H9 (cell line): ENCODE measurements around the gene TSPAN3. TPM values are rescaled to one million over a fixed set of nuclear protein-coding genes. Genes with fewer than 3 reads are reported as not detected.
A peak's percentile ranks its signal among the peaks of the same experiment; 100 is the strongest.

Source experiments
- DNase-seq: peaks from one replicate; pipeline ENCODE4 v3.0.0-alpha.2; 2017
- H2AFZ ChIP-seq: one replicate; pipeline ENCODE4 v1.6.1; 2013; ENCODE audit warnings: mild to moderate bottlenecking, low read length, control low read depth, moderate library complexity
- H2AK5ac ChIP-seq: 2 replicates; pipeline ENCODE4 v1.6.1; 2013; ENCODE audit warnings: low read length, control low read depth, mixed read lengths; ENCODE audit not compliant: insufficient read length
- H2BK120ac ChIP-seq: one replicate; pipeline ENCODE4 v1.6.1; 2013; ENCODE audit warnings: low read depth, mild to moderate bottlenecking, low read length, control low read depth, inconsistent platforms; ENCODE audit not compliant: poor library complexity, severe bottlenecking
- H2BK12ac ChIP-seq: 2 replicates; pipeline ENCODE4 v1.6.1; 2013; ENCODE audit warnings: low read length, control low read depth, mixed read lengths, low read depth; ENCODE audit not compliant: insufficient read length
- H2BK15ac ChIP-seq: 2 replicates; pipeline ENCODE4 v1.6.1; 2013; ENCODE audit warnings: low read depth, low read length, control low read depth
- H2BK20ac ChIP-seq: one replicate; pipeline ENCODE4 v1.6.1; 2013; ENCODE audit warnings: low read depth, mild to moderate bottlenecking, low read length, control low read depth, inconsistent platforms; ENCODE audit not compliant: poor library complexity, severe bottlenecking
- H2BK5ac ChIP-seq: 2 replicates; pipeline ENCODE4 v1.6.1; 2013; ENCODE audit warnings: low read length, control low read depth, mixed read lengths; ENCODE audit not compliant: insufficient read length
- H3K14ac ChIP-seq: 2 replicates; pipeline ENCODE4 v1.6.1; 2013; ENCODE audit warnings: low read length, control low read depth; ENCODE audit not compliant: insufficient read depth
- H3K18ac ChIP-seq: 2 replicates; pipeline ENCODE4 v1.6.1; 2013; ENCODE audit warnings: low read depth, mild to moderate bottlenecking, mixed read lengths, low read length, control low read depth; ENCODE audit not compliant: insufficient read length
- H3K23ac ChIP-seq: 2 replicates; pipeline ENCODE4 v1.6.1; 2013; ENCODE audit warnings: low read length, control low read depth, mixed read lengths, low read depth; ENCODE audit not compliant: insufficient read length
- H3K23me2 ChIP-seq: 2 replicates; pipeline ENCODE4 v1.6.1; 2013; ENCODE audit warnings: low read depth, mild to moderate bottlenecking, mixed read lengths, low read length, control low read depth; ENCODE audit not compliant: insufficient read length, poor library complexity, severe bottlenecking
- H3K27ac ChIP-seq: 2 replicates; pipeline ENCODE4 v1.5.1; 2013; ENCODE audit warnings: low read length, control low read depth, mixed read lengths, low read depth; ENCODE audit not compliant: insufficient read length
- H3K27me3 ChIP-seq: 2 replicates; pipeline ENCODE4 v1.6.1; 2013; ENCODE audit warnings: low read length, control low read depth, inconsistent platforms; ENCODE audit not compliant: insufficient read depth
- H3K4ac ChIP-seq: 2 replicates; pipeline ENCODE4 v1.6.1; 2013; ENCODE audit warnings: low read depth, mild to moderate bottlenecking, control low read depth, inconsistent platforms, low read length, moderate library complexity
- H3K4me1 ChIP-seq: 2 replicates; pipeline ENCODE4 v1.6.1; 2013; ENCODE audit warnings: low read length, control low read depth, inconsistent platforms; ENCODE audit not compliant: insufficient read depth
- H3K4me2 ChIP-seq: 2 replicates; pipeline ENCODE4 v1.6.1; 2013; ENCODE audit warnings: low read length, control low read depth, mixed read lengths; ENCODE audit not compliant: insufficient read length, insufficient read depth
- H3K56ac ChIP-seq: 2 replicates; pipeline ENCODE4 v1.6.1; 2013; ENCODE audit warnings: low read depth, mild to moderate bottlenecking, mixed read lengths, low read length, control low read depth; ENCODE audit not compliant: insufficient read length
- H3K79me1 ChIP-seq: 2 replicates; pipeline ENCODE4 v1.6.1; 2013; ENCODE audit warnings: low read depth, mild to moderate bottlenecking, moderate library complexity, low read length, control low read depth, inconsistent platforms; ENCODE audit not compliant: insufficient read depth, poor library complexity, severe bottlenecking
- H3K79me2 ChIP-seq: 2 replicates; pipeline ENCODE4 v1.6.1; 2013; ENCODE audit warnings: low read length, control low read depth, inconsistent platforms; ENCODE audit not compliant: insufficient read depth
- H3K9ac ChIP-seq: 2 replicates; pipeline ENCODE4 v1.6.1; 2013; ENCODE audit warnings: low read length, control low read depth, mixed read lengths; ENCODE audit not compliant: insufficient read length; ENCODE audit errors: extremely low read depth
- H3K9me3 ChIP-seq: one replicate; pipeline ENCODE4 v1.6.1; 2013; ENCODE audit warnings: low read depth, low read length, inconsistent platforms; ENCODE audit not compliant: control insufficient read depth
- H3T11ph ChIP-seq: one replicate; pipeline ENCODE4 v1.6.1; 2013; ENCODE audit warnings: mild to moderate bottlenecking, low read length, control low read depth, inconsistent platforms
- H4K20me1 ChIP-seq: one replicate; pipeline ENCODE4 v1.6.1; 2013; ENCODE audit not compliant: control insufficient read depth, insufficient read length, insufficient read depth
- H4K5ac ChIP-seq: 2 replicates; pipeline ENCODE4 v1.6.1; 2013; ENCODE audit warnings: low read depth, mild to moderate bottlenecking, mixed read lengths, low read length, control low read depth; ENCODE audit not compliant: insufficient read length
- H4K8ac ChIP-seq: replicated peaks from 2 replicates; pipeline ENCODE4 v1.6.1; 2013; ENCODE audit warnings: low read length, control low read depth, mixed read lengths, low read depth; ENCODE audit not compliant: insufficient read length
- H4K91ac ChIP-seq: 2 replicates; pipeline ENCODE4 v1.6.1; 2013; ENCODE audit warnings: low read depth, mild to moderate bottlenecking, moderate library complexity, mixed read lengths, low read length, control low read depth; ENCODE audit not compliant: insufficient read length
- H3K27ac Mint-ChIP-seq, 3 experiments: 2 replicates in 2 of 3; 3 replicates in 1 of 3; pipeline ENCODE4 v1.8.0; 2020 to 2021; ENCODE audit warnings: mixed read lengths in 3 of 3, mild to moderate bottlenecking in 1 of 3, moderate library complexity in 1 of 3
- H3K27me3 Mint-ChIP-seq: 2 replicates; pipeline ENCODE4 v1.8.0; 2021; ENCODE audit warnings: low read depth, mild to moderate bottlenecking, moderate library complexity, mixed read lengths
- H3K36me3 Mint-ChIP-seq, 3 experiments: 2 replicates in 2 of 3; 3 replicates in 1 of 3; pipeline ENCODE4 v1.8.0; 2020 to 2021; ENCODE audit warnings: low read depth in 3 of 3, mixed read lengths in 3 of 3; ENCODE audit not compliant: insufficient read depth in 1 of 3
- H3K4me1 Mint-ChIP-seq, 2 experiments: 2 replicates each; pipeline ENCODE4 v1.8.0; 2020; ENCODE audit warnings: mixed read lengths in 2 of 2
- H3K4me3 Mint-ChIP-seq, 2 experiments: 2 replicates in 1 of 2; 3 replicates in 1 of 2; pipeline ENCODE4 v1.8.0; 2020 to 2021; ENCODE audit warnings: mild to moderate bottlenecking in 2 of 2, mixed read lengths in 2 of 2, moderate library complexity in 1 of 2
- H3K9me3 Mint-ChIP-seq, 2 experiments: 2 replicates in 1 of 2; 3 replicates in 1 of 2; pipeline ENCODE4 v1.8.0; 2020; ENCODE audit warnings: mild to moderate bottlenecking in 2 of 2, mixed read lengths in 2 of 2, moderate library complexity in 1 of 2
- WGBS: extraction: QIAGEN DNeasy Blood & Tissue Kit; methylation state at CpG from one replicate; pipeline ENCODE4 v1.1.7; 2013; ENCODE audit warnings: missing lambda C conversion rate, low lambda C conversion rate, mixed read lengths; ENCODE audit not compliant: insufficient read length; ENCODE audit errors: extremely low coverage; 5-methylcytosine and 5-hydroxymethylcytosine counted together
- total RNA-seq: library from RNA; stranded (reverse); gene quantifications from 2 replicates; pipeline ENCODE4 v1.2.1, GENCODE V29; 2021
- TF ChIP-seq, protein P1 (sequence below): fragments of 200-600 bp; sonication (generic); conservative IDR thresholded peaks from 3 replicates; pipeline ENCODE4 v1.8.0; 2021; ENCODE audit warnings: antibody characterized with exemption, mild to moderate bottlenecking

The TSPAN3 gene
- total RNA-seq, 1 experiment from 2014 or later = 117 TPM

DNA sequence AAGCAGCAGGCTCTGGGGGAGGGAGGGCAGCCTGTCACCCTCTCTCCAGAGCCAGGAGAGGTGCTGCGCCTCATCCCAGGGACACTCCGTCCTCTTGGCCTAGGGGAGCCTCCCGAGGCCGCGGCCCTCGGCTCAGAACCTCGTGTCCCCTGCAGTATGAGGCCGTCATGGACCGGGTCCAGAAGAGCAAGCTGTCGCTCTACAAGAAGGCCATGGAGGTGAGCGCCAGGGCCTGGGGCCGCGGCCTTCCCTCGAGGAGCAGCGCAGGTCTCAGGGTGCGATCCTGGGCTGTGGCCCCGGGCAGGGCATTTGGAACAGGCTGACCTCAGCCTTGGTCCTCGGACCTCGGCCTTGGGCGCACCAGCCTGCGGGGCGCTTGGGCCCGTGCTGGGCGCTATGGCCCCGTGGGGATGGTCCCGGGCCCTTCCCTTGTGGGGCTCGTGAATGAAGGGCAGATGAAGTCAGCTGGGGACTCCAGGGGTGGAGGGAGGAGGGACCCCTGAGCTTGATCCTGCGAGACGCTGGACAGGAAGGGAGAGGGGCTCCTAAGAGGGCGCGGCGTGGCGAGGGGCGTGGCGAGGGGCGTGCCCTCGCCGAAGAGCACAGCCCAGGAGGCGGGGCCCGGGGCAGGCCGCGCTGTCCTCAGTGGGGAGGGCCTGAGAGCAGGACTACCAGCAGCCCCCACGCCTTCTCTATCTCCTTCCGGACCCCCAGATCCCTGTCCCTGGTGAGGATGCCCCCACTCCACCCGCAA, 43.0 kb downstream of the TSPAN3 start:
- Histone ChIP-seq H2BK5ac (no peak overlapping the region), H4K5ac (no peak overlapping the region), H2BK20ac (no peak overlapping the region), H3K27me3 (no peaks in the 10 kb centered on the region), H4K20me1 (no peaks in the 10 kb centered on the region), H3K18ac (no peak overlapping the region), H3T11ph (no peak overlapping the region), H2BK120ac (no peak overlapping the region), H2BK15ac (no peak overlapping the region), H3K14ac (no peak overlapping the region), H3K9ac (no peak overlapping the region), H3K27ac (no peak overlapping the region), H3K79me2 (no peaks in the 10 kb centered on the region), H3K9me3 (no peaks in the 10 kb centered on the region), H2AFZ (no peak overlapping the region), H3K4me1 (no peaks in the 10 kb centered on the region), H2AK5ac (no peak overlapping the region), H3K23ac (no peak overlapping the region), H3K56ac (no peak overlapping the region), H4K8ac (no peak overlapping the region), H3K79me1 (no peaks in the 10 kb centered on the region), H2BK12ac (no peak overlapping the region), H3K4ac (no peak overlapping the region), H3K23me2 (no peaks in the 10 kb centered on the region), H3K4me2 (peak overlapping the region; percentile 23), H4K91ac (no peak overlapping the region)
- TF ChIP-seq, protein P1, sequence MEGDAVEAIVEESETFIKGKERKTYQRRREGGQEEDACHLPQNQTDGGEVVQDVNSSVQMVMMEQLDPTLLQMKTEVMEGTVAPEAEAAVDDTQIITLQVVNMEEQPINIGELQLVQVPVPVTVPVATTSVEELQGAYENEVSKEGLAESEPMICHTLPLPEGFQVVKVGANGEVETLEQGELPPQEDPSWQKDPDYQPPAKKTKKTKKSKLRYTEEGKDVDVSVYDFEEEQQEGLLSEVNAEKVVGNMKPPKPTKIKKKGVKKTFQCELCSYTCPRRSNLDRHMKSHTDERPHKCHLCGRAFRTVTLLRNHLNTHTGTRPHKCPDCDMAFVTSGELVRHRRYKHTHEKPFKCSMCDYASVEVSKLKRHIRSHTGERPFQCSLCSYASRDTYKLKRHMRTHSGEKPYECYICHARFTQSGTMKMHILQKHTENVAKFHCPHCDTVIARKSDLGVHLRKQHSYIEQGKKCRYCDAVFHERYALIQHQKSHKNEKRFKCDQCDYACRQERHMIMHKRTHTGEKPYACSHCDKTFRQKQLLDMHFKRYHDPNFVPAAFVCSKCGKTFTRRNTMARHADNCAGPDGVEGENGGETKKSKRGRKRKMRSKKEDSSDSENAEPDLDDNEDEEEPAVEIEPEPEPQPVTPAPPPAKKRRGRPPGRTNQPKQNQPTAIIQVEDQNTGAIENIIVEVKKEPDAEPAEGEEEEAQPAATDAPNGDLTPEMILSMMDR = no peak
- Mint-ChIP-seq H3K27ac (no peak overlapping the region), H3K27me3 (peaks cover 9% of the 10 kb centered on the region), H3K4me1 (peaks cover 2 to 22% of the 10 kb centered on the region in 2 experiments; a peak in 3 of 4 replicates), H3K36me3 (no peaks in the 10 kb centered on the region; a peak in 1 of 7 replicates), H3K4me3 (peak overlapping the region; percentile 46 to 49; a peak in 3 of 5 replicates), H3K9me3 (no peaks in the 10 kb centered on the region)
- peak; percentile 75 for DNase-seq
- no CpG with 5 or more reads among the region's 45 CpGs for WGBS
